Activated B cell treated with CpG ODN at 0.5 μM for 24 hours (primary cell): ENCODE data around the gene ELP2. TPM values are rescaled to one million over a fixed set of nuclear protein-coding genes. Genes with fewer than 3 reads are reported as not detected.

Experiments used
- ATAC-seq: fragments of 200-7000 bp; cut with Tn5 transposase; one replicate; pipeline ENCODE4 v1.10.0; 2021; ENCODE audit warnings: low read depth, mild to moderate bottlenecking, moderate library complexity
- CTCF ChIA-PET: fragments of 350-600 bp; sonication (Branson Sonifier 250); formaldehyde crosslinking; loops from one replicate; lab custom pipeline; 2021; ENCODE audit warnings: antibody characterized with exemption; lab: Charles Lee
- POLR2A ChIA-PET: fragments of 350-600 bp; sonication (Branson Sonifier 250); formaldehyde crosslinking; loops from one replicate; lab custom pipeline; 2021; ENCODE audit warnings: antibody characterized with exemption; lab: Charles Lee
- DNase-seq: peaks from one replicate; pipeline ENCODE4 v3.0.0; 2022
- H3K27ac Mint-ChIP-seq: one replicate; pipeline ENCODE4 v1.8.0; 2020; ENCODE audit warnings: mixed read lengths
- H3K27me3 Mint-ChIP-seq: one replicate; pipeline ENCODE4 v1.8.0; 2021; ENCODE audit warnings: mixed read lengths
- H3K36me3 Mint-ChIP-seq: one replicate; pipeline ENCODE4 v1.8.0; 2021; ENCODE audit warnings: low read depth, mixed read lengths
- H3K4me1 Mint-ChIP-seq: one replicate; pipeline ENCODE4 v1.8.0; 2021; ENCODE audit warnings: mixed read lengths
- H3K4me3 Mint-ChIP-seq: one replicate; pipeline ENCODE4 v1.8.0; 2020; ENCODE audit warnings: mild to moderate bottlenecking, mixed read lengths
- H3K9me3 Mint-ChIP-seq: one replicate; pipeline ENCODE4 v1.8.0; 2020; ENCODE audit warnings: mixed read lengths
- intact Hi-C: fragments of 100-400 bp; cut with micrococcal nuclease; formaldehyde crosslinking; loops from one replicate; pipeline ENCODE4 v1.15.1; 2024
- total RNA-seq: library from RNA; stranded (reverse); gene quantifications from 2 replicates; pipeline ENCODE4 v1.2.3, GENCODE V29; 2022
- TF ChIP-seq, protein P1 (sequence below): fragments of 200-600 bp; IDR thresholded peaks from one replicate; pipeline ENCODE4 v1.8.0; 2022; ENCODE audit warnings: antibody characterized with exemption, mild to moderate bottlenecking

Gene ELP2
- total RNA-seq, 1 donor from 2014 or later: 124 TPM

- TF ChIP-seq, protein P1, sequence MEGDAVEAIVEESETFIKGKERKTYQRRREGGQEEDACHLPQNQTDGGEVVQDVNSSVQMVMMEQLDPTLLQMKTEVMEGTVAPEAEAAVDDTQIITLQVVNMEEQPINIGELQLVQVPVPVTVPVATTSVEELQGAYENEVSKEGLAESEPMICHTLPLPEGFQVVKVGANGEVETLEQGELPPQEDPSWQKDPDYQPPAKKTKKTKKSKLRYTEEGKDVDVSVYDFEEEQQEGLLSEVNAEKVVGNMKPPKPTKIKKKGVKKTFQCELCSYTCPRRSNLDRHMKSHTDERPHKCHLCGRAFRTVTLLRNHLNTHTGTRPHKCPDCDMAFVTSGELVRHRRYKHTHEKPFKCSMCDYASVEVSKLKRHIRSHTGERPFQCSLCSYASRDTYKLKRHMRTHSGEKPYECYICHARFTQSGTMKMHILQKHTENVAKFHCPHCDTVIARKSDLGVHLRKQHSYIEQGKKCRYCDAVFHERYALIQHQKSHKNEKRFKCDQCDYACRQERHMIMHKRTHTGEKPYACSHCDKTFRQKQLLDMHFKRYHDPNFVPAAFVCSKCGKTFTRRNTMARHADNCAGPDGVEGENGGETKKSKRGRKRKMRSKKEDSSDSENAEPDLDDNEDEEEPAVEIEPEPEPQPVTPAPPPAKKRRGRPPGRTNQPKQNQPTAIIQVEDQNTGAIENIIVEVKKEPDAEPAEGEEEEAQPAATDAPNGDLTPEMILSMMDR: no peak
- peaks cover 41% of the 10 kb centered on the region for H3K36me3 Mint-ChIP-seq
- H3K27ac Mint-ChIP-seq: no peak overlapping the region
- CTCF ChIA-PET: no interaction called here
- H3K4me1 Mint-ChIP-seq: no peaks in the 10 kb centered on the region
- no peak overlapping the region for H3K4me3 Mint-ChIP-seq
- peaks cover 3% of the 10 kb centered on the region for H3K9me3 Mint-ChIP-seq
- intact Hi-C loops: no loop called here
- no peaks in the 10 kb centered on the region for H3K27me3 Mint-ChIP-seq
- POLR2A ChIA-PET: no interaction called here
- no peak for DNase-seq
- ATAC-seq: no peak
Measured at GRCh38 chr18:36107477-36107876, 22.2 kb upstream of the ELP2 start.

DNA sequence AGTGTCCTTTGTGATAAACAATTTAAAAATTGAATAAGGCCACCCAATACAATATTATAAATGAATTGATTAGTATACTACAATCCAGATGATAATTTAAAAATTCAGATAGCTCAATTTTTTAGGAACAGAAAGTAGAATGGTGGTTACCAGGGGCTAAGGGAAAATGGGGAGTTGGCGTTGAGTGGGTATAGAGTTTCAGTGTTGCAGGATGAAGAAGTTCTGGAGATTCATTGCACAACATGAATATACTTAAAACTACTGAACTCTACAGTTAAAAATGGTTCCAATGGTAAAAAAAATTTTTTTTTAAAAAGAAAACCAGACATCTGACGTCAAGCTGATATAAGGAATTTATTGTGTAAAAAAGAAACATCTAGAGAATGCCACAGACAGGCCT, 21.5 kb upstream of the ELP2 start:
- no peaks in the 10 kb centered on the region for H3K27me3 Mint-ChIP-seq
- intact Hi-C loops: no loop called here
- peaks cover 48% of the 10 kb centered on the region for H3K36me3 Mint-ChIP-seq
- H3K9me3 Mint-ChIP-seq: no peaks in the 10 kb centered on the region
- ChIA-PET CTCF (no interaction called here), POLR2A (no interaction called here)
- no peak for ATAC-seq
- H3K4me3 Mint-ChIP-seq: no peak overlapping the region
- no peaks in the 10 kb centered on the region for H3K4me1 Mint-ChIP-seq
- DNase-seq: no peak
- TF ChIP-seq, protein P1: no peak
- H3K27ac Mint-ChIP-seq: no peak overlapping the region

GRCh38 chr18:36108601-36109000, 21.1 kb upstream of the ELP2 start:
- ATAC-seq (no peak), DNase-seq (no peak)
- Mint-ChIP-seq H3K4me1 (no peaks in the 10 kb centered on the region), H3K27ac (no peak overlapping the region), H3K4me3 (no peak overlapping the region), H3K36me3 (peaks cover 50% of the 10 kb centered on the region), H3K27me3 (no peaks in the 10 kb centered on the region), H3K9me3 (no peaks in the 10 kb centered on the region)
- CTCF ChIA-PET: no interaction called here
- TF ChIP-seq, protein P1: no peak
- intact Hi-C loops: no loop called here
- POLR2A ChIA-PET: no interaction called here

DNA sequence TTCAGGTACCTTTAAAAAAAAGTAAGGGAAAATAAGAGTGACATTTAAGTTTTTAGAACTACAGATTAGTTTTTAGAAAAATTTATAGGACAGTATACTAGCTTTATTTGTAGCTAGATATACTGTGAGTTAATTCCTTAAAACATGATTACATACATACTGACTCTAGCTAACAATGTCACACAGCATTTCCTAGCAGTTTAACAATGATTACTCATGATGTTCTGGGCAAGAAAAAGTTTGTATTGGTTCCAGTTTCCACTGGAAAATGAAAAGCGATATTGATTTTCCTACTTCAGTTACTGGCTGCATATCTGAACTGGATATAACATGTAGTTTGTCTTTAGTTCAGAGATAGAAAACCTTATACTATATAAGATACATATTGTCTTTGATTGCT, 20.0 kb upstream of the ELP2 start:
- ChIA-PET POLR2A (no interaction called here), CTCF (no interaction called here)
- Mint-ChIP-seq H3K9me3 (no peaks in the 10 kb centered on the region), H3K36me3 (peaks cover 60% of the 10 kb centered on the region), H3K27ac (no peak overlapping the region), H3K4me3 (no peak overlapping the region), H3K27me3 (no peaks in the 10 kb centered on the region), H3K4me1 (no peaks in the 10 kb centered on the region)
- DNase-seq (no peak), ATAC-seq (no peak)
- intact Hi-C loops: no loop called here
- TF ChIP-seq, protein P1: no peak

DNA sequence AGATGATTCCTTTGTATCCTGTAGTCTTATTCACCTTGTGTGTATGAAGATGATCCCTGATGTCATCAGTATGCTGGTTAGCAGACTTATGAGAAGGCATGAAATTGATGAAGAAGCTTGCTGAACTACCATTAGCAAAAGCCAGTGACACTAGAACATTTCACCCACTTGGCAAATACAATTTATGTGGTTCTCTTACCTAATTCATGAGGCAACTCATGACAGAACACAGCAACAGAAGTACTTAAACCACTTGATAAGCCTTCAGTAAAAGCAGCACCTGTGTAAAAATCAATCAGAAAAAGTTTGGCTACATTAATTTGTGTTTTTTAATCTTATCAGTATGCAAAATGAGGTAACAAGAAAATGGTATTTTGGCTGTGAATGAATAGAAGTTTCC, 17.4 kb upstream of the ELP2 start:
- H3K4me3 Mint-ChIP-seq: no peak overlapping the region

More for the DNA sequence above, 17.4 kb upstream of the ELP2 start:
- TF ChIP-seq, protein P1: no peak
- Mint-ChIP-seq H3K27me3 (no peaks in the 10 kb centered on the region), H3K36me3 (peaks cover 78% of the 10 kb centered on the region), H3K27ac (no peak overlapping the region), H3K9me3 (no peaks in the 10 kb centered on the region), H3K4me1 (no peaks in the 10 kb centered on the region)
- intact Hi-C loops: no loop called here
- POLR2A ChIA-PET: no interaction called here
- no peak for DNase-seq
- CTCF ChIA-PET: no interaction called here
- no peak for ATAC-seq
